Right atrium auricular region (tissue), 2 donors: Measurements from ENCODE around the gene VSTM2B. TPM values are rescaled to one million over a fixed set of nuclear protein-coding genes. Genes with fewer than 3 reads are reported as not detected.
A peak's percentile ranks its signal among the peaks of the same experiment; 100 is the strongest.

Source experiments
- DNase-seq: peaks from one replicate; pipeline ENCODE4 v3.0.0-alpha.2; 2019; ENCODE audit warnings: low spot score
- H3K27ac ChIP-seq, 2 donors: fragments of 200-600 bp; sonication (generic); 1 replicate in 1 of 2; 2 replicates in 1 of 2; pipeline ENCODE4 v1.5.1; 2016 to 2019
- H3K27me3 ChIP-seq, 2 donors: fragments of 200-600 bp; sonication (generic); one replicate each; pipeline versions ENCODE4 v1.5.1 to v1.6.0; 2017 to 2019
- H3K36me3 ChIP-seq: fragments of 200-600 bp; sonication (generic); one replicate; pipeline ENCODE4 v1.5.1; 2016
- H3K4me1 ChIP-seq, 2 donors: fragments of 200-600 bp; sonication (generic); one replicate each; pipeline versions ENCODE4 v1.5.1 to v1.6.0; 2017 to 2019
- H3K4me3 ChIP-seq, 2 donors: fragments of 200-600 bp; sonication (generic); 1 replicate in 1 of 2; 2 replicates in 1 of 2; pipeline ENCODE4 v1.5.1; 2017 to 2019; ENCODE audit warnings: mild to moderate bottlenecking in 1 of 2, moderate library complexity in 1 of 2
- H3K9me3 ChIP-seq, 2 donors: fragments of 200-600 bp; sonication (generic); one replicate each; pipeline ENCODE4 v1.5.1; 2019
- CTCF ChIP-seq, 2 donors: fragments of 200-600 bp; sonication (generic); IDR thresholded peaks; one replicate each; pipeline ENCODE4 v1.5.1; 2019; ENCODE audit warnings: antibody characterized with exemption in 2 of 2
- total RNA-seq, 2 donors: library from RNA; depleted of rRNA; stranded (reverse); fragments of >200 nt; gene quantifications; one replicate each; pipeline ENCODE4 v1.1.0, GENCODE V29; 2016

Gene VSTM2B
- total RNA-seq = not detected

- H3K4me1 ChIP-seq = peaks cover 0 to 57% of the 10 kb centered on the region in 2 donors
- H3K27ac ChIP-seq = no peak within 1 kb of the TSS
- no peaks in the 10 kb centered on the region for H3K9me3 ChIP-seq
- peaks cover 17 to 48% of the 10 kb centered on the region in 2 donors for H3K27me3 ChIP-seq
- H3K36me3 ChIP-seq = no peaks in the 10 kb centered on the region
- H3K4me3 ChIP-seq = peak within 1 kb of the TSS in 1 of 2 donors; percentile 34
- no peak for DNase-seq
- TF ChIP-seq CTCF (IDR thresholded peaks at IDR 0.05) = no peak
Observed at GRCh38 chr19:29525901-29526729, at the start of gene VSTM2B. Gene VSTM2B (plus strand): TSS chr19:29525994. CDS start chr19:29526584, 590 bp downstream.

GRCh38 chr19:29476528-29476927 is 49.3 kb upstream of the VSTM2B start:
- no peak for TF ChIP-seq CTCF (IDR thresholded peaks at IDR 0.05)
- no peak for DNase-seq
- Histone ChIP-seq H3K36me3 (no peaks in the 10 kb centered on the region), H3K9me3 (no peaks in the 10 kb centered on the region), H3K4me3 (no peak overlapping the region), H3K4me1 (no peaks in the 10 kb centered on the region), H3K27me3 (no peaks in the 10 kb centered on the region), H3K27ac (no peak overlapping the region)

GRCh38 chr19:29477831-29478577 is 47.8 kb upstream of the VSTM2B start:
- H3K36me3 ChIP-seq = no peaks in the 10 kb centered on the region
- no peak for DNase-seq
- H3K27ac ChIP-seq = no peak overlapping the region
- no peak for TF ChIP-seq CTCF (IDR thresholded peaks at IDR 0.05)
- no peaks in the 10 kb centered on the region for H3K4me1 ChIP-seq
- no peaks in the 10 kb centered on the region for H3K27me3 ChIP-seq
- H3K4me3 ChIP-seq = no peak overlapping the region
- no peaks in the 10 kb centered on the region for H3K9me3 ChIP-seq

GRCh38 chr19:29478578-29479565 is 46.9 kb upstream of the VSTM2B start:
- Histone ChIP-seq H3K27ac (no peak overlapping the region), H3K36me3 (no peaks in the 10 kb centered on the region), H3K4me1 (no peaks in the 10 kb centered on the region), H3K4me3 (no peak overlapping the region), H3K9me3 (no peaks in the 10 kb centered on the region), H3K27me3 (no peaks in the 10 kb centered on the region)
- no peak for DNase-seq
- TF ChIP-seq CTCF (IDR thresholded peaks at IDR 0.05) = peak in 1 of 2 donors; percentile 41

- no peak for DNase-seq
- Histone ChIP-seq H3K27me3 (no peaks in the 10 kb centered on the region), H3K4me1 (no peaks in the 10 kb centered on the region), H3K9me3 (no peaks in the 10 kb centered on the region), H3K36me3 (no peaks in the 10 kb centered on the region), H3K4me3 (no peak overlapping the region), H3K27ac (no peak overlapping the region)
- TF ChIP-seq CTCF (IDR thresholded peaks at IDR 0.05) = no peak
Observed at GRCh38 chr19:29479941-29480340, 45.9 kb upstream of the VSTM2B start.
